GM19240 (cell line): Measurements from ENCODE around the gene DNAJC18.
"Not testable (repeated sequence)": the region's sequence is repeated elsewhere in the genome, so short reads cannot be mapped to it uniquely, and the experiment has no call there.

Experiments used
- DNase-seq: peaks from one replicate; pipeline ENCODE4 v3.0.0; 2011; ENCODE audit warnings: low spot score; ENCODE audit not compliant: insufficient read length

Gene DNAJC18

GRCh38 chr5:139388198-139388821, 51.0 kb downstream of the DNAJC18 start:
- DNase-seq, result no peak

GRCh38 chr5:139387611-139388197, 51.6 kb downstream of the DNAJC18 start:
- no peak for DNase-seq

- DNase-seq, result not testable (repeated sequence)
These were observed 52.4 kb downstream of the DNAJC18 start for GRCh38 chr5:139386956-139387355.

GRCh38 chr5:139386050-139386438, 53.3 kb downstream of the DNAJC18 start:
- no peak for DNase-seq

- no peak for DNase-seq
These were observed 54.0 kb downstream of the DNAJC18 start for GRCh38 chr5:139385061-139386049.

- DNase-seq, result no peak
These were observed 54.7 kb downstream of the DNAJC18 start for GRCh38 chr5:139384591-139385051.

- DNase-seq, result no peak
These were observed 55.2 kb downstream of the DNAJC18 start for GRCh38 chr5:139383993-139384590.

GRCh38 chr5:139383275-139383992, 55.9 kb downstream of the DNAJC18 start, which contains the start of gene SLC23A1:
SLC23A1 (minus strand) TSS chr5:139383297; CDS start chr5:139383253, 44 bp downstream.
- no peak for DNase-seq

GRCh38 chr5:139382807-139383206, 56.5 kb downstream of the DNAJC18 start:
- DNase-seq, result no peak

GRCh38 chr5:139381837-139382761, 57.2 kb downstream of the DNAJC18 start:
- no peak for DNase-seq

- DNase-seq, result no peak
These were observed 59.5 kb downstream of the DNAJC18 start for GRCh38 chr5:139379626-139380449.

GRCh38 chr5:139378941-139379361, 60.4 kb downstream of the DNAJC18 start:
- no peak for DNase-seq

- no peak for DNase-seq
These were observed 61.1 kb downstream of the DNAJC18 start for GRCh38 chr5:139378101-139378825.

- no peak for DNase-seq
These were observed 62.1 kb downstream of the DNAJC18 start for GRCh38 chr5:139377226-139377625.

GRCh38 chr5:139376364-139376763, 63.0 kb downstream of the DNAJC18 start:
- no peak for DNase-seq

GRCh38 chr5:139374909-139375308, 64.4 kb downstream of the DNAJC18 start:
- DNase-seq, result no peak

GRCh38 chr5:139371482-139372435, 67.6 kb downstream of the DNAJC18 start:
- DNase-seq, result no peak
